HG02571 (cell line): ENCODE data around the gene GAPDHS.

Source experiments
- ATAC-seq: cut with Tn5 transposase; IDR thresholded peaks from one replicate; pipeline ENCODE4 v1.9.1; 2021; ENCODE audit warnings: mild to moderate bottlenecking, moderate library complexity; ENCODE audit not compliant: unreplicated experiment

GAPDHS gene

DNA sequence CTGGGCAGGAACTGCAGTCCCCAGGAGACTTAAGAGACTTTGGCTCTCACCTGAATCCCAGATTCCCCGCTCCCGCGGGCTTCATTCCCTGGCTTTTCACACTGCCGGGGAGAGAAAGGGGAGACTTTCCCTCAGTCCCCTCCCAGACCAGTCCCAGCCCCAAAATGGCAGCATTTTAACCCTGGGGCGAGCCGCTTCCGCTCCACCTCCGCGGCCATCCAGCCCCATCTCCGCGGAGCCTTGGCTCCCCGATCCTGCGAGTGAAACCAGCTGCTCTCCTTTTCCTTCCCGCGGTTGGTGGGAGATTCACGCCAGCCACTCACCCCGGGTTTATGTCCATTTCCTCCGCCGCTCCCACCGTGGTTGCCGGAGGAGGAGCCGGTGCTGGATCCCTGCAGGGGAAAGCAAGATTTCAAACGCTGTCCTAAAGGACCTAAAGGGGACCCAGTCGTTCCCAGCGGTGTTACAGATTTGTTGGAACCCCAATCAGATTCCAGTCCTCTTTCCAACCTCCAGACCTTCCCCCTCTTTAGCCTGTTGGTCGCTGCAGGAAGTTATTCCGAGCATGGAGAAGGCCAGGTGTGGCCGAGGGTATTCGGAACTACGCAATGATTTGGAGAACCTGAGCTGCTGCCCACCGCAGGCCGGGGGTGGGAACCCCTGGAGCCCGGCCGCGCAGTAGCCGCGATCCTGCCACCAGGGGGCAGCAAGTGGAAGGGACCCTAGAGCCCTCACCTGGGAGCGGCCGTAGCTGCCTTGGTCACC is 23.2 kb upstream of the GAPDHS start:
- no peak for ATAC-seq

DNA sequence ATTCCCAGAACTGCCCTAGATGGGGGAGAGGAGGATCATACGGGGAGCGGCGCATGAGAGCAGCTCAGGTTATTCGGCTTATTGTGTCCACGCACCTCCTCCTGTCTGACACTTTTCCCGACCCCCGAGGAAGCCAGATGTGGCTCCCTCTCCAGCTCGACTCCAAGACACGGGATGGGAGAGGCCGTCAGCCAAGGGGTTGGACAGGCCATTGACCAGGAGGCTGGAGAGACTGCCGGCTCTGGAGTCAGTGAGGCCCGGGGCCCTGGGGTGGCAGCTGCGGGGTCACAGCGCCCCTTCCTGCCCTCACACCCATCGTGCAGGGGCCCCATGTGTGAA is 22.7 kb upstream of the GAPDHS start:
- ATAC-seq = no peak

DNA sequence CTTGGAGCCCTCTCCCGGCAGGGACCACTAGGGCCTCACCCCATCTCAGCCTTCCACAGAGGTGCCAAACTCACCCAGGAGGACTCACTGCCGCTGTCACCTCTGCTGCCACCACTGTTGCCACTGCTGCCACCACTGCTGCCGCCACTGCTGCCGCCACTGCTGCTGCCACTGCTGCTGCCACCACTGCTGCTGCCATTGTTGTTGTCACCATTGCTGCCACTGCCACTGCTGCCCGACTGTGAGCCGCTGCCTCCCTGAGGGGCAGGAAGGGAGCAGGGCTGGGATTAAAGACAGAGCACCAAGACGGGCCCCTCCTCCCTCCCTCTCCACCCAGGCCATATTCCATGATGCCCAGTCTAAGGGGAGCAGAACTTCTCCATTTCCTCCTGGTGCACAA is 21.9 kb upstream of the GAPDHS start:
- no peak for ATAC-seq

DNA sequence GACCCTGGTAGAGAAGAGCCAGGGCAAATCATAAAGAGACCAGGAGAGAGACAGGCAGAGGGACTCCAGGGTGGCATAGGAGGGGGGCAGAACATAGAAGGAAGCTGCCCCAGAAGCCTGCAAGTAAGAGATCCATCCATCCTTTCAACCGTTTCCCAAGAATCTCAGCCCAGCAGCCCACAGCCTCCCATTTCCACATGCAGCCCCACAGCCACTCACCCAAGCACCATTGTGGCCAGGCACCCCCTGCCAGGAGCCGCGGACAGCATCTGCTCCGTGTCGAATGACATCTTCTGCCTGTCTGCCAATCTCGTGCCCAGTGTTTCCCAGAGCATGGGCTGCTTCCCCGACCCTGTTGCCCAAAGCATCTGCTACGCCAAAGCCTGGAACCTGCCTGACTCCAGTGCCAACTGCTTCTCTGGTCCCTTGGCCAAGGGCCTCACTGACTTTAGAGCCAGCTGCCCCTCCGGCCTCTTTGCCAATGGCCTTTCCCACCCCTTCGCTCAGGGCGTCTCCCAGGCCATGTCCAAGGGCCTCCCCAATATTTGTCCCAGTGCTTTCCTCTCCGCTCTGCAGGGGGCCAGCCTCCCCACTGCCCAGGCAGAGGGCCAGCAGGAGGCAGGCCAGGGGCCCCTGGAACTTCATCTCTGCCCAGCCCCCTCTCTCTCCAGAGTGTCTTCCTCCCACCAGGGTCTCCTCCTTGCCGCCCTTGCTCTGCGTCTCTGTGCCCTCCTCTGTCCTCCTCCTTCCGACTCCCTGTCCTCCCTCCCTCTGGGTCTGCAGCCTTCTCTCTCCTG is 20.2 kb upstream of the GAPDHS start:
- no peak for ATAC-seq

DNA sequence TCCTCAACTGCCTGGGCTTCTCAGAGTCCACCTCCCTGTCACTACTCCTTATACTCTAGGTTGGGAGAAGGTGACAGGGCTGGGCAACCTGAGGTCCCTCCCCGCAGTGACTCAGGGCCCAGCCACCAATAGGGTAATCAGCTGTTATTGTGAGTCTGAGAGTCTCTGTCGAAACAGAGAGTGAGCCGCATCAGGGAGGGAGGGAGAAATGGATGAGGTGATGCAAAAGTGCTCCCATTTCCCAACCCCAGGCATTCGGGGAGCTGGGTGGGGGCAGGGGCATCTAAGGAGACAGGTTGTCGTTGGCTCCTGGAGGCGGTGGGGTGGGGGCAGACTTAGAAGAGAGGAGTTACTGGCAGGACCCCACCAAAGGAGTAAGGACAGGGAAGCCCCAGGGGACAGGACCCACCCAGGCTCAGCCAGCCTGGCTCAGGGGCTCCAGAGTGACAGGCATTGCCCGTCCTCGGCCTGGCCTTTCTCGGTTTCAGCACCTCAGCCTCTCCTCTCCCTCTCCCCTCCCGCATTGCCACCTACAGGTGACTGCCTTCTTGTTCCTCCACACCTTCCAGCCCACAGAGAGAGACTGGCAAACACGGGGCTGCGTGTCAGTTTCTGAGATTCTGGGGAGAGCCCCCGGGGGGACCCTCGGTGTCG is 19.5 kb upstream of the GAPDHS start, which contains the start of gene DMKN:
DMKN (minus strand) TSS at position 22 of the 654 bp plus-strand sequence. CDS start 174 bp downstream, outside the sequence.
- no peak for ATAC-seq

DNA sequence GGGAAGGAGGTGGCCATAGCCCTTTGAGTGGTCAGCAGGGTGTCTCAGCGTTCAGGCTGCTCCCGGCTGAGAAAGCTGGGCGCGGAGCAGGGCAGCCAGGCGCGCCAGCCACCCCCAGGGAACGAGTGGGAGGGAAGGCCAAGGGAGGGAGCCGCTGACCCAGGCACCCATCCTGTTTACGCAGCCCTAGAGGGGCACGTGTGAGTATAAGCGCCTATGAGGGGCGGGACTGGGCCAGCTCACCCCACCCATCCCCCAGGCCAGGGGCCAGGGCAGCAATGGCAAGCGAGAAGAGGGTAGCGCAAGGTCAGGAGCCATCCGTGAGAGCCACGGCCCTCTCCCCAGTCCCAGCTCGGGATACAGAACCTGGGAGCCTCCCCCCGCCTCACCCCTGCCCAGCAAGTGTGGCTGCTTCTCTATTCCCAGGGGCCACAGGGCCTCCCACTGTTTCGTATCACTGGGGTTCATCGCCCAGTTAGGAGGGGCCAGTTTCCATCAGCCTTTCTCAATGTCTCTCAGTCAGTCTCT is 18.9 kb upstream of the GAPDHS start:
- ATAC-seq = no peak

DNA sequence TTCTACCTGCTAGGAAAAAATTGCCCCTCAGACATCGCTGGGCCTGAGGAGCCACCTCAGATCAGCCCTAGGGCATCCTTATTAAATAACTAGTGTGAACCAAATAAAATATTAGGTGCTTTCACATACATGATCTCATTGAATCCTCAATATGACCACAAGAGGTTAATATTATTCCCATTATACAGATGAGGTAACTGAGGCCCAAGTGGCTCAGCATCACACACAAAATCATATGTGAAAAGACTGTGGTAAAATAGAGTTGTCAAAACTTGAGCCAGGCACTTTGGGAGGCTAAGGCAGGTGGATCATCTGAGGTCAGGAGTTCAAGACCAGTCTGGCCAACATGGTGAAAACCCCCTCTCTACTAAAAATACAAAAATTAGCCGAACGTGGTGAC is 16.9 kb upstream of the GAPDHS start:
- ATAC-seq = no peak

DNA sequence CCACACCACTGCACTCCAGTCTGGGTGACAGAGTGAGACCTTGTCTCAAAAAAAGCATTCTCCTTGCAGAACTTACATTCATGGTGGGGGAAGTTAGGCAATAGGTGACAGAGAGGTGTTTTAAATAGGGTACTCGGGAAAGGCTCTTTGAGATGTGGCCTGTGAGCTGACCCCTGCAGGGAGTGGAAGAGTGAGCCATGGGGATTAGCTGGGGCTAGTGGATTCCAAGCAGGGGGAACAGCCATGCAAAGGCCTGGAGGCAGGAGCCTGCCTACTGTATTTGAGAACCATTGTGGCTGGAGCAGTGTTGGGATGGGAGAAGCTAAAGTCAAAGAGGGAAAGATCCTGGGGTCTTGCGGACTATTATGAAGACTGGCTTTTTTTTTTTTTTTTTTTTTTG is 15.9 kb upstream of the GAPDHS start:
- ATAC-seq = no peak

DNA sequence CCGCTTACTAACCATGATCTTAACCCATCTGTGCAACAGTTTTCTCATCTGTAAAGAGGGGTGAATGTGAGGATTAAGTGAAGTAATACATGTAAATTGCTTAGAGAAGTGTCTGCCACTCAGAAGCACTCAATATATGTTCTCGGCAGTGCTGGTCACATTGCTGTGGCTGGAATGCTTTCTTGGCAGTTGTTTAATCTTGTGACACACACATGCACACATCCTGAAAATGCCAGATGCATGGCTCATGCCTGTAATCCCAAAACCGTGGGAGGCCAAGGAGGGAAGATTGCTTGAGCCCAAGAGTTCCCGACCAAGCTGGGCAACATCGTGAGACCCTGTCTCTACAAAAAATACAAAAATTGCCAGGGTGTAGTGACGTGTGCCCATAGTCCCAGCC is 14.9 kb upstream of the GAPDHS start:
- ATAC-seq = no peak

DNA sequence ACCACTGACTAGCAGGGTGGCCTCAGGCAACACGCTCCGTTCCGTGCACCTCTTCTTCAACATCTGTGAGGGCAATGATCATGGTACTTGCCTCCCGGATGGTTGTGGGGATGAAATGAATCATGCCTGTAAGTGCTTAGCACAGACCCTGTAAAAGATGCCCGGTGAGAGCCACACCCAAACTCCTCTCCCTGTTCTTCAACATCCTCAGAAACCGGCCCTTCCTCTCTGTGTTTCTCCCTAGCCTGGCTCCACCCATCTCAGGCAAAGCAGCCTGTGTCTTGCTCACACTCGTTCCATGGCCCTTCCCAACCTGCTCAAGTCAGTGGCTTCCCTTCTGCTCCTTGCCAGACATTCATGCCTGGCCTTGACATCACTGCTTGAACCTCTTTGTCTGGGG is 14.0 kb upstream of the GAPDHS start:
- no peak for ATAC-seq

DNA sequence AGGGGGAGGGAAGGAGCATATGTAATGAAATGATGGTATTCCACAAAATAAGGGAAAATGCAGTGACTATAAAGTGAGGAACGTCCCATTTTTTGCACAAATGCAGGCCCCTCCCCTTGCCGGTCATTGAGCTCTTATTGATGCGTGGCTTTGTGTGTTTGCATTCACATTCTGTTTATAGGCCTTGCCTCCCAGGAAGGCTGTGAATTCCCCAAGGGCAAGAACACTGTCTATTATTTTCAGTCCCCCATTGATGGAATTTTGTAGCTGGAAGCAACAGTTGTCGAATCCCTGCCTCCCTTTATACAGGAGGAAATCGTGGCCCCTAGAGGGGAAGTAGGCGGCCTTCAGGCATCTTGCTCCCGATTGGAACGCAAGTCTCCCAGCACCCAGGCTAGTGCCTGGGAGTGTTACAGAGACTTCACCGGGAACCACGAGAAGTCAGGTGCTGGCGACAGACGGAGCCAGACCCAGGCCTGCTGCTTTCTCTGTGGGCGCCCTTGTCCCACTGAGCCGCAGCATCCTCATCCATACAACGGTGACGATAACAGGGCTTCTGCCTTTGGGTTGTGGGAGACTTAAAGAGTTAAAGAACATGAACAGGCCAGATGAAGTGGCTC is 12.0 kb upstream of the GAPDHS start:
- ATAC-seq = no peak

DNA sequence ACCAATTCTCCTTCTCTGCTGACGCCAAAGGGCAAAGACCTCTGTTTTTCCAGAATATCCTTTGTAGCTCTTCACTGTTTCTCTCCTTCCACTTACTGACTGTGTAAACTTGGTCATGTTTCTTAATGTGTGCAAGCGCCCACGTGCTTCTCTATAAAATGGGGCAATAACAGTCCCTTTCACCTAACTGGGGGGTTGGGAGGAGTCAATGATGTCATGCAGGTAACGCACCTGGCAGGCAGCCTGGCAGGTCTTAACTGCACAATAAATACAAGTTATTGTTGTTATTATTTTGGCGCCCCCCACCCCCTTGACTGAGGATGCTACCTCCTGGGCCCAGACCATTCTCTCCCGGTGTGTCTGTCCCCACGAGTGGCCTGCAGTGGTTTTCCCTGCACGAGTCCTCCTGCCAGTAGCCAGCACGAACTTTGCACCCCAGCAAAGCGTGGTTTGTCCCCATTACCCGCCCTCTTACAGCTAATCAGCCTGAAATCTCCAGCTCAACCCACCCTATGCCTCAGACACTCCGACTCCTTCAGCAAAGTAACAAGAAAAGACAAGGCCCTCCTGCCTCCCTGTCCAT is 10.4 kb upstream of the GAPDHS start:
- ATAC-seq = no peak

DNA sequence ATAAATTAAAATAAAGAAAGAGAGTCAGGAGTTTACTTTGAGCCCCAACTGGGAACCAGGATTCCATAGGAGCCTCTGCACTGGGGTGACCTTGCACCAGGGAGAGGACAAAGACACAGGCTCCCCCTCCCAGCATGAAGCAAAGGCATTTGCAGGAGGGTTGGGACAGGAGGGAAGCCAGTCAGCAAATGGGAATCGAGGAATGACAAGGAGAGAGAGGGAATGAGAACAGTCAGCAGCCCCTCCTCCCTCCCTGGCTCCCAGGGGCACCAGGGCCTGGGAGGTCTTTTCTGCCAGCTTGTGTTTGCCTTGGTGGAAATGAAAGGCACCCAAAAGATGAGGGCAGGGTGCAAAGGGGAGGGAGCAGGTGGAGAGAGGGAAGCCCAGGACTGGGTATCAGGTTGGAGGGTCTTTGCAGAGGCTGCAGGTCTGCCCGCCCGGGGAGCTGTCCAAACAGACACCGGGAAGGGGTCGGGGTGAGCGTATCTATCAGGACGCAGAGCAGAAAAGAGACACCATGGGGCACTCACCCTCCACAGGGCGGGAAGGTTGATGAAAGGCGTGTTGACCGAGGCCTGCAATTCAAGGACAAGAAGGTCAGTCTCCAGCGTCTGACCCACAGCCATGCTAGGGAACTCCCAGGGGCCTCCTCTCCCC is 8.9 kb upstream of the GAPDHS start:
- no peak for ATAC-seq

DNA sequence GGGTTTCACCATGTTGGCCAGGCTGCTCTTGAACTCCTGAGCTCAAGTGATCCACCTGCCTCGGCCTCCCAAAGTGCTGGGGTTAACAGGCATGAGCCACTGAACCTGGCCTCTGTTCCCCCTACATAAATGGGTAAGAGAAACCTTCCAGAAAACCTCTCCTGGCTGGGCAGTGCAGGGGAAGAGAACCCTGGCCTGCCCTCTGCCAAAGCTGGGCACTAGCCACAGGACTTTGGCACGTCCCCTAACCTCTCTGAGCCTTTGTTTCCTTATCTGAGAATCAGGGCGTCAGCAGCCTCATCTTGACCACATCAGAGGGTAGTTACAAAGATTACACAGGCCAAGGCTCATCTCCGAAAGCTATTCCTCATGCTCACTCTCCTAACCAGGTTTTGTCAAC is 7.4 kb upstream of the GAPDHS start:
- ATAC-seq = no peak

DNA sequence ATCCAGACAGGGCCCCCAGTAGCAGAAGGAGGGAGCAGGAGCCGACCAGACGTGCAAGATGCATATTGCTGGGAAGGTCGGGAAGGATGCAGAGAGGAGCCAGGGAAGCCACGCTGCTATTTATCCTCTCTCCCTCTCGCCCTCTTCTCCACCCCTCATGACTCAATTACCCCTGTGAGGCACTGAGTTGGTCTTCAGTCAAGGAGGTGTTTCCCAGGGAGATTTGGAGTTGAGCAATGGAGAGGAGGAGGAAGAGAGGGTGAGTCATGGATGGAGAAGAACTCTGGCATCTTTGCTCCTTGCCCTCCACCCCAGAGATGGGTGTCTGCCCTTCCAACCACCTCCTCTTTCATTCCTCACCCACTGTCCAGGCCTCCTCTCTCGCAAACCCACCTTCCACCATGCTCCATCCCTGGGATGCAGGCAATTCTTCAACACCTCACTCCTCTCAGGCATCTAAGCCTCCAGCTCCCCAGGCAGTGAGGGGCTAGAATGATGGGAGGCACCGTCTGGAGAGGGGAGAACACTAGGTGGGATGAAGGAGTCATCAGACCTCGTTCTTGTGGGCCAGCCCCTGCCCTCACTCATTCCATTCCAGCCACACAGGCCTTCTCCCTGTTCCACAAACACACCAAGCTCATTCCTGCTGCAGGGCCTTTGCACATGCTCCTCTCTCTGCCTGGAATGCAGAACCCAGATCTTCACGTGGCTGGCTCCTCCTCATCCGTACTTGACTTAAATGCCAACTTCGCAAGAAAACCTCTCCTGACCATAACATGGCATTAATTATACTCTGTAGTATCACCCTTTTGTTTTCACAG is 4.8 kb upstream of the GAPDHS start, which contains the start of gene SBSN:
SBSN (minus strand) TSS at position 94 of the 821 bp plus-strand sequence; CDS start at position 64, 30 bp downstream.
- no peak for ATAC-seq

DNA sequence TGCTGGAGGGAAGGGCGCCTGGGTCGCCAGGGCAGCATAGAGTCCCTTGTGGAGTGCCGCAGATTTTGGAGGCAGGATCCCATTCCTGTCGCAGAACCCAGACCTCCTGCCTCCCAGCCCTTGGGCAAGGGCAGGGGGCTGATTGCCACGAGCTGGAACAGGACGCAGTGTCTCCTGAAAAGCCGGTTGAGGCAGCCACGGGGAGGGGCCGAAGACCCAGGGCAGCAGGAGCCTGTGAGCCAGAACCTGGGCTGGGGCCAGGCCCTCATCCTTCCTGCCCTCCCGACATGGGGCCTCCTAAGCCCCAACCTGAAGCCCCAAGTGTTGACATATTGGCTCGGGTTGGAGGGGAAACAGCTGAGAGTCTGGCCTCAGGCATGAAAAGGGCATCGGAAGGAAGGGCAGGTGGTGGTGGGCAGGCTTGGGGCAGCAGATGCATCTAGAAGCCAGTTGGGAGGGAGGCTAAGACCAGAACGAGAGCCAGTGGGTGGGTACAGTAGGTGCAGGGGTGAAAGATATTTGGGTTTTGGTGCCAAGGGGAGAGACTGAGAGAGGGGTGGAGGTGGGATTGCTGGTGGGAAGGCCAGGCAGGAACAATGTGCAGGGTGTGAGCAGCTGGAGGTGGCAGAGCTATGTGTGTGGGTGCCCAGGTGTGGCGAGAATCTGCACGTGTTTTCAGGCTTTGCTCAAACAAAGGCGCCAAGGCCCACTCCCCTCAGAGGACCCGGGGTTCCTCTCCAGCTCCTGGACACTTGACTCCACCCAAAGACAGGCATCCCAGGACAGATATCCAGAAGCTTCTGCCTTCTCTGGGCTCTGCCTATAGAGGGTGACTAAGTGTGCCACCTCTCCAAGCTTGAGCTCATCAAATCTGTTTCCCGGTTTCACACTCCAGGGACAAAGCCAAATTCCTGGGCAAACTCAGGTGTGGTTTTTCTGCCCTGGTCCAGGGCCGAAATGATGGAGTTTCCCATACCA is 3.7 kb upstream of the GAPDHS start:
- no peak for ATAC-seq

DNA sequence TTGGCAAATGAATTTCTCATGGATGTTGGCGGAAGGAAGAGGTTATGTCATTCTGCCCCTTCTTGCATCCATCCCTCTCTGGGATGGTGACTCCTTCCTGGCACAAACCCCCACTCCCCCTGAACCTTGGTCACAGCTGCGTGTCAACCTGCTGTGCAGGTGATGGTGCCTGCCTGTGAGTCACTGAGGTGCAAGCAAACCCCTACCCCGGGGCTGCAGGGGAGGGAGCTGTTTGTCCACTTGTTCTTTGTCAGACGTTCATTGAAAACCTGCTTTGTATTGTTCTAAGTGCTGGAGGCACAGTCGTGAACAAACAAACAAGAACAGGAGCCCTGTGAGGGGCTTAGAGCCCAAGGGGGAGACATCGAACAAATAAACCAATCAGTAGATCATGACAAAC is 2.0 kb upstream of the GAPDHS start:
- ATAC-seq = no peak

DNA sequence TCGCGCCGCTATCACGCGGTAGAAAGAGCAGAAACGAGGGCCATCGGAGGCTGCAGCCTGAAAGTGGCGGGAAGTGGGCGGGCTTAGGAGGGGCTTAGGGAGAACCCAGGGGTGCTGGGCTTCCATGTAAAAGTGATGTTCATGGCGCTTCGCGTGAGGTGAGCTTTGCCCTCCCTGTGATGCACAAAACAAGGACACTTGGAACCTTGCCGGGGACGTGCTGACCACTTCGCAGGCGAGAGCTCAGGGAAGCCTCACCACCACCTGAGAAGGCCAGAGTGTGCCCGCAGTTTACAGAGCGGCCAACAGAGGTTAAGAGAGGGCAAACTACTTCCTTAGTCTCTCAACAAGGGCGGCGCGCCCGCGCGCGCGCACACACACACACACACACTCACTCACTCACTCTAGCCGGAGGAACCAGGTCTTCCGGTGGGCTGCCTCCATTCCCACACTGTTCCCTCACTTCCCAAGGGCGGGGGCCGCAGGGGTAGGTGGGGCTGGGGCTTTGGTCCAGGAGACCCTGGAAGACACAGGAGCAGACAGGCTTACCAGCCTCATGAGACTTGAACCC is 651 bp downstream of the GAPDHS start:
- ATAC-seq = no peak
